ENCODE results near the gene PDLIM7. TPM values are rescaled to one million over a fixed set of nuclear protein-coding genes. Genes with fewer than 3 reads are reported as not detected.

Gene PDLIM7
- polyA plus RNA-seq, 4 donors = 73.6 to 157 (median 121) TPM

DNA sequence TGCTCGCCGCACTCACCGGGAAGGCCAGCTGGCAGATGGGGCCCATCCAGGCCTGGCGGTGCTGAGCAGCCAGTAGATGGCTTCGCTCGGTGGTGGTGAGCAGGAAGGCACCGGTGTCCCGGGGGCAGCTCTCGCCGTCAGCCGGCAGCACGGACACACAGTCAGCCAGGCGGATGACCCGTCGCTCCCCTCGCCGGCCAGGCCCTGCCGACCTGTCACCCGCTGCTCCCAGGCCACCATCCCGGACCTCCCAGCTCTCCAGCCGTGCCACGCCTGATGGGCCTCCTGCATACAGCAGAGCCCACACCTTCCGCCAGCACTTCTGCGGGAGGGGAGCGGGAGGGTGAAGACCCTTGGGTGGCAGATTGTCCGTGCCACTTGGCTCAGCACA, 10.8 kb upstream of the PDLIM7 start:
- no peak for DNase-seq (ENCODE audit: low read depth in 4 of 4, low spot score in 3 of 4)

DNA sequence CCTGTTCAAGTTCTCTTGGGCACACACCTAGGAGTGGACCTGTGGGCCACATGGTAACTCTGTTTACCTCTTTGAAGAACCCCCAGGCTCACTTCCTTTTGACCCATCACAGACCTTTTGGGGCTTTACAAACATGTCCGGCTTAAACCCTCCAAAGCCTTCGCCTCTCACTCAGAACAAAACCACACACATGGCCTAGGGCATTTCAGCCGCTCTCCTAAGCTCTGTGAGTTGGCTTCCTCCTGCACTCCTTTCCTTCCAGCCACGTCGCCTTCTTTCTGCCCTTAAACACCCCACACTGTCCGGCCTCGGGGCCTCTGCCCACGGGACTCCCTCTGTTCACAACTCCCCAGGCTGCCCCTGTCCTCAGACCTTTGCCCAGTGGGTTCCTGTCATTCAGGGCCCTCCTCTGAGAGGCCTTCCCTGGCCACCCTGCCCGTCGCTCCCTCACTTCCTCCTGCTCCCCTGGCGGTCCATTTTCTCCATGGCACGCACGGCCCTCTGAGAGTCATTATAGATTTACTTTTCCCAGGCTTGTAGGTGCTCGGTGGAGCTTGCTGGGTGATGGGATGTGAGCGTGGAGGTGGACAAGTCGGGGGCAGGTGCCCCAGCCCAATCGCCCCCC, 10.3 kb upstream of the PDLIM7 start:
- no peak for DNase-seq (ENCODE audit: low read depth in 4 of 4, low spot score in 3 of 4)

DNA sequence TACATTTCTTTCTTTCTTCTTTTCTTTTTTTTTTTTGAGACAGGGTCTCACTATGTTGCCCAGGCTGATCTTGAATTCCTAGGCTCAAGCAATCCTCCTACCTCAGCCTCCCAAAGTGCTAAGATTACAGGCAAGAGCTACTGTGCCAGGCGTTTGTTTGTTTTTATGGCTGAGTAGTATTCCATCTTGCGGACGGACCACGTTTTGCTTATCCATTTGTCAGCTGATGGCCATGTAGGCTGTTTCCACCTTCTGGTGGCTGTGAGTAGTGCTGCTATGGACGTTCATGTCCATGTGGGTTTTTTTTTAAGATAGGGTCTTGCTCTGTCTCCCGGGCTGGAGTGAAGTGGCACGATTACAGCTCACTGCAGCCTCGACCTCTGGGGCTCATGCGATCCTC, 9.8 kb upstream of the PDLIM7 start:
- DNase-seq (ENCODE audit: low read depth in 4 of 4, low spot score in 3 of 4) = no peak

DNA sequence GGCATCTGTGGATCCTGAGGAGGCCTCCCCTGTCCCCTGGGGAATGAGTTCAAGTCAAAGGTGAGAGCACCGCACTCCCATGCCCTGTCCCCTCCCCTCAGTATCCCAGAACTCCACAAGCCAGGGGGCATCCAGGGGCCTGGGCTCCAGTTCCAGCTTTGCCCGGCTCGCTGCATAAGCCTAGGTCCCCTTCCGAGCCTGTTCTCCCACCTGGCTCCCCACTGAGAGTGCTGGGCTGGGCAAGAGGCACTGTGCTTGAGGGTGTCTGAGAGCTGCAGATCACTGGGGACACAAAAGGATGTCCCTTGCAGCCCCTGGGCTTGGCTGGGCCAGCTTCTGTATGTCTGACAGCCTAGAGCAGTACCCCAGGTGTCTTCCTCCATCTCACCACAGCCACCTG, 7.7 kb upstream of the PDLIM7 start:
- DNase-seq (ENCODE audit: low read depth in 4 of 4, low spot score in 3 of 4) = no peak

DNA sequence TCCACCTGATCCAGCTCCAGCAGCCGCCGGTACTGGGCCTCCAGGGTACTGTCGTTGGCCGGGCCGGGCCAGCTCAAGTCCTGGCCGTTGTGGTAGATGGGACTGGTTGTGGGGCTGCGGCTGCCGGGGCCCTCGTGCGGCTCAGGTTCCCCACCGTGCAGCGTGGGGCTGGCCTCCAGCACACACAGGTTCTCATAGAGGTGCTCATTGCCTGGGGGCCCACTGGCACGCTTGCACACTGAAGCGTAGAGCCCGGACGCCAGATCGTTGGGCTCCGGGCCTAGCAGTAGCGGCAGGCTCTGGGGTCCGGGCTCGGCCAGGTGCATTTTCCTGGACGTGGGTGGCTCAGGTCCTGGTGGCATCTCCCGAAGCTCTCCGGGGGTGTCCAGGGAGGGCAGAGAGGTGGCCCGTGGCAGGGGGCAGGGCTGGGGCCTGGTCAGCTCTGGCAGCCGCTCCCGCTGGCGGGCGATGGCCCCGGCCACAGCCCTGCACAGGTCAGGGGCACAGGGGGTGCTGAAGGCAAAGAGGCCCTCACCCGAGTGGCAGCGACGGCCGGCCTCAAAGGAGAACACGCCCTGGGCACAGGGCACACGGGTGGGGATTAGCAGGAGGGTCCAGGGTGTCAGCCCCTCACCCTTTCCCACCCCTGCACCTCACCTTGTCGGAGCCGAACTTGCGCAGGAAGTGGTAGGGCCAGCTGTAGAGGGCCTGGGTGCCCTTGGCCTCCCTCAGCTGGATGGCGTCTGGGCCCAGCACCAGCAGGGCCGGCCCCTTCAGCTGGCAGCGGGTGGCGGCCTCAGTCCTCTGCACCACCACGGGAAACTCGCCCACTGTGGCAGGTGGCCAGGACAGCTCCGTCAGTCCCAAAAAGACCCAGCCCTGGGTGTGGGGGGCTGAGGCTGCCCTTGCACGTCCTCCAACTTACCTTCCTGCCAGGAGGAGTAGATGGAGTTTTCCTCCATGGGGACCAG, 7.0 kb upstream of the PDLIM7 start:
- DNase-seq (ENCODE audit: low read depth in 4 of 4, low spot score in 3 of 4) = no peak

DNA sequence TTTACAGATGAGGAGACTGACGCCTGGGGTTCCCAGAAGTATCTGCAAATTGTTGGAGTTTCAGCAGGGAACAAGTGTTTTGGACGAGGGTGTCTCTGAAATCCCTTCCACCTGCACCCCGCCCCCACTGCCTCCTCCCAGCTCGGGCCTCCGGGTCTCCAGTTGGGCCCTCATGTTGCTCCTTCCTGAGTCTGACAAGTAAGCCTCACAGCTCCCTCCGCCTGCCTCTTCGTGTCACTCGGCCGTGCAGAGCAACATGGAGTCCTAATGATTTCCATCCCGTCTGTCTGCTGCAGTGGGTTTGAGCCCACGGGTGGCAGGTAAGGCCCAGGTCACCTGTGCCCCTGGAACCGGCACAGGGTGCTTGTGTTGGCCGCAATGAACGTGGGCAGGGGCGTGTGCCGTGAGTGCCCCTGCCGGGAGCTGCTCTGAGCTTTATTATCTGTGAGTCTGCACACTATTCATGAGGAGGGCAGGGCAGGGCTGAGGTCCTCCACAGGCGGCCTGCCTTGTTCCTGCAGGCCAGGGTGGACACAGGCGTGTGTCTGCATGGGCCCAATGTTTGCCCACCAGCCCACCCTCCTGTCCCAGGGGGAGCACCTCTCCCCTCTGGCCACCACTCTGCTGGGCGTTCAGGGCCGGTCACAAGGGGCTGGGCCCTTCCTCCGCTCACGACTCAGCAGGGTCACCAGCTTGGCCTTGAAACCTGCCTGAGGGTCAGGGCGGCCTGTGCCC, 6.1 kb upstream of the PDLIM7 start:
- DNase-seq (ENCODE audit: low read depth in 4 of 4, low spot score in 3 of 4) = no peak

DNA sequence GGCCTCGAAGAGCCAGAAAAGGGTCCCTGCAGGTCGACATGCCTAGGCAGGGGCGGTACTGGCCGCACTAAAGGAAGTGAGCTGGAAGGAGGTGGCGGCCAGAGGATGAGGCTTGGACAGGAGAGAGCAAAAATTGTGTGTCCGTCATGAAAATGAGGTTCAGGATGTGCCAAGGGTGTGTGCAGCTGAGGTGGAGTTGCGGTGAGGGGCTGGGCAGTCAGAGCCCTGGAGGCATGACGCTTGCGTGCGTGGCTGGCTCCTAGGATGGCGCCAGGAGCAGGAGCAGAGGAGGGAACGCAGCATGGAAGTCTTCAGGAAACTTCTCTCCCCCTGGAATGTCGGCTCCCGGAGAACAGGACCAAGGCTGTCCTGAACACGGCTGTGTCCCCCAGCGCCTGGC, 5.5 kb upstream of the PDLIM7 start:
- no peak for DNase-seq (ENCODE audit: low read depth in 4 of 4, low spot score in 3 of 4)

DNA sequence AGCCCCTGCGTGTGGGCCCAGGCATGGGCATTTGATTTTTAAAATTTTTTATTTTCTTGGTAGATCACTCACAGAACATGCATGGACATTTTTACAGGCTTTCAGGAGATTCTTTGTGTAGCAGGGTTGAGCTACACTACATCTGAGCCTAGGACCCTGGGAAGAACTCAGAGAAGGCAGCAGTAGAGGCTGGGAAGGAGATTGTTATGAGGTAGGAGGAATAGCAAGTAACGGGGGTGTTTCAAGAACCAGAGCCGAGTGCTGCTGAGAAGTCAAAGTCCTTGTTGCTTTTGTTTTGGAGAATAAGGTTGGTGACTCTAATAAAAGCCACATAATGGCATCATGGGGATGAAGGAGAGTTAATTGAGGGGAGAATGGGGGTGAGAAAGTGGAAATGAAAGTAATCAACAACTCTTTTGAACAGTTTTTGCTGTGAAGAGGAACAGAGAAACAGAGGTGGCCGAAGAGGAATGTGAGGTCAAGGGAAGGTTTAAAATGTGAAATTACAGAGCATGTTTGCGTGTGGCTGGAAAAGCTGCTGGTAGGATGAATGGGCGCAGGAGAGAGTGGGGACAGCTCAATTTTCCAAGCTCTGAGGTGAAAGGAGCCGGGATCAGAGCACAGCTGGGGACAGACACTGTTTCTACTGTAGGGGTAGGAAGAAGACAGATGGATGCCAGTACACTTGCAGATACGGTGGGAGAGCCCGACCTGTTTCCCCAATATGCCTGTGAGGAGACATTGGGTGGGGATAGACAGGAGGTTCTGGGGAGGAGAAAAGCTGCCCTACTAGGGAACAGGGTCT, 4.7 kb upstream of the PDLIM7 start:
- no peak for DNase-seq (ENCODE audit: low read depth in 4 of 4, low spot score in 3 of 4)

DNA sequence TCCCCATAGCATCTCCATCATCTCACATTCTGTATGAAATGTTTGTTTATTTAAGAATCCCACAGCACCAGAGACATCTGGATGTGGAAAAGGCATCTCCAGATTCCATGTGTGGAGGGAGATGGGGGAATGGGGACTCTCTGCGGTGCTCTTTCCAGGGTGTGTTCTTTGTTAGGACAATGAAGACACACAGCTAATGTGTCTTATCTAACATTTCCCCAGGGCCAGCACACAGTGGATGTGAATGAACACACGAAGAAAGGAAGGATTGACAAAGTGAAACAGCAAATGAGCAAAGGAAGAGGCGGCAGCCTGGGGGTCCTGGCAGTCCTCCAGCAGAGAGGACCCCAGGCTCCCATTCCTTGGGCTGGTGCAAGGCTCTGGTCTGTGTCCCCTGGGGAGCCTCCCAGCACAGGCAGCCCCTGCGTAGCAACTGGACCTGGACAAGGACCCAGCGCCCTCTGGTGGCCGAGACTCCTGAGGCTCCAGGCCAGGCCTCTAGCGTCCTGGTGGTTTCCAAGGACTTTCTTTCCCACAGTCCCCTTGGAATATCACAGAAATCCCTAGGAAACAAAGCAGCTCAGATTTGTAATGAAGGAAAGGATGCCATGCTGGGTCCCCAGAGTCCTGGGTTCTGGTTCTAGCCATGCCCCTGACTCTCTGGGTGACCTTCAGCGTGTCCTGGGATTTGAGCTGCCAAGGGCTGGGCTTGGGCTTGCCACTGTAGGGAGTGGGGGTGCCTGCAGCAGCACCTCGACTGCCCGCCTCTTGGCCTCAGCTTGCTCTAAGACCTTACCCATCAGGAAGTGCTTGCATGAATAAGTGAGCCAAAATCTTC, 3.5 kb upstream of the PDLIM7 start:
- DNase-seq (ENCODE audit: low read depth in 4 of 4, low spot score in 3 of 4) = peak in 3 of 4 donors; percentile 66 to 81 (median 79)

DNA sequence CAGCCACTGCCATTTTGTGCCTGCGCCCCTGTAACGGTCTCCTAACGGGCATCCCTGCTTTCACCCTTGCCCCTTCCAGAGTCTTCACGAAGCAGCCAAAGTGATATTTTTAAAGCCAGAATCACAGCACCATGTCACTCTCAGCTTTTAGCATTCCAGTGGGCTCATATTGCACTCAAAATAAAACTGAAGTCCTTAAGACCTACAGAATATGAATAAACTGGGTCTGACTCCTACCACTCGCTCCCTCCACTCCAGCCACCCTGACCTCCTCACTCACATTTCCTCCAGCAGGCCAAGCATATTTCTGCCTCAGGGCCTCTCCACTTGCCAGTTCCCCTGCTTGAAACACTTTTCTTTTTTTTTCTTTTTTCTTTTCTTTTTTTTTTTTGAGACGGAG, 2.4 kb upstream of the PDLIM7 start:
- DNase-seq (ENCODE audit: low read depth in 4 of 4, low spot score in 3 of 4) = no peak

DNA sequence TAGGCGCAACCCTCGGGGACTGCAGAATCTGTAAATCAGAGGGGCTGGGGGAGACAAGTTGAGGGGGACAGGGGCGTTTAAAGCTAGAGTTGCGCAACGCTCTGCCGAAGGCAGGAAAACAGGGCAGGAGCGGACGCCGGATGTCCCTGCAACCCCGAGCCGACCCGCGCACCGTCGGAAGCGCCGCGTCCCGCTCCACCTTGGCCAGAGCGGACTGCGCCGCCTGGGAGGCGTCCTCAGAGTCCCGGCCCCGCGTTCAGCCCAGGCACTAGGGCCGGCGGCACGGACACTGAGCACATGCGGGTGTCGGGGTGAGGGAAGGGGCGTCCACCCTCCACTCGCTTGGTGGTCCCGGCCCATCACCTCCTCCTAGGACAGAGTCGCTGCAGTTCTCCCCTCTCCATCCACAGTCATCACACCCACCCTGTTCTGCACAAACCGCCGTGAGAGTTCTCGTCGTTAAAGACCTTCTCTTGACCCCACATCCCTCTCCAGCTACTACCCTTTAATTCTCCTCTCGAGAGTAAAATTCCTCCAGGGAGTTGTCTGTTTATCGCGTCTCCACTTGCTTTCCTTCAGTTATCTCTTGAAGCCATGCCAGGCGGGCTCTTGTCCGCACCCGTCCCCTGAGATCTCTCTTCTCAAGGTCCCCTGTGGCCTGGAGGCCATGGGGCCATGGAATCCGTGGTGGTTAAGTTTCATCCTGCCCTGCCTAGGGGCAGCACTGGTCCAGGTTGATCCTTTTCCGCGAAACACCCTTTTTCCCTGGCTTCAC, 796 bp upstream of the PDLIM7 start:
- no peak for DNase-seq (ENCODE audit: low read depth in 4 of 4, low spot score in 3 of 4)

DNA sequence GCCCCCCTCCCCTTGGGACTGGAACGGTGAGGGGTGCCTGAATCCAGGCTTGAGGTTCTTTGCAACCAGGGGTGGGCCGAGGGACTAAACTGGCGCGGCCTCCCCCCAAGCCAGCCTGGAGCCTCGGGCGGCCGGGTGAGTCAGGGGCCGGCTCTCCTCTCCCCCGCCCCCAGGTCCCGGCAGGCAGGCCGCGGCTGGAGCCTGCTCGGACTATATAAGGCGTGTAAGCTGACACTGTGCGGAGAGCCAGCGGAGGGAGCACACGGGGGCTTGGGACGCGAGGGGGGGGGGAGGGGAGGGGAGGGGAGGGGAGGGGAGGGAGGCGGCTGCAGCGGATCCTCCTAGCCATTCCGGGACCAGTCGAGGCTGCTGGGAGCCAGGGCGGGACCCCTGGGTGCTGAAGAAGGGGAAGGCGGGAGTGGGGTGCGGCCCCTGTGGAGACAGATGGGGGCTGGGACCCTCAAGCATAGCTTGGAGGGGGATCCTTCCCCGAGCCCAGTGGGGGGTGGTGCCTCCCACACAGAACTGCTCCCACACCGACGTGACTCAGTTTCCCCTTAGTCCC, 595 bp downstream of the PDLIM7 start:
- DNase-seq (ENCODE audit: low read depth in 4 of 4, low spot score in 3 of 4) = peak in 2 of 4 donors; percentile 78 to 81

DNA sequence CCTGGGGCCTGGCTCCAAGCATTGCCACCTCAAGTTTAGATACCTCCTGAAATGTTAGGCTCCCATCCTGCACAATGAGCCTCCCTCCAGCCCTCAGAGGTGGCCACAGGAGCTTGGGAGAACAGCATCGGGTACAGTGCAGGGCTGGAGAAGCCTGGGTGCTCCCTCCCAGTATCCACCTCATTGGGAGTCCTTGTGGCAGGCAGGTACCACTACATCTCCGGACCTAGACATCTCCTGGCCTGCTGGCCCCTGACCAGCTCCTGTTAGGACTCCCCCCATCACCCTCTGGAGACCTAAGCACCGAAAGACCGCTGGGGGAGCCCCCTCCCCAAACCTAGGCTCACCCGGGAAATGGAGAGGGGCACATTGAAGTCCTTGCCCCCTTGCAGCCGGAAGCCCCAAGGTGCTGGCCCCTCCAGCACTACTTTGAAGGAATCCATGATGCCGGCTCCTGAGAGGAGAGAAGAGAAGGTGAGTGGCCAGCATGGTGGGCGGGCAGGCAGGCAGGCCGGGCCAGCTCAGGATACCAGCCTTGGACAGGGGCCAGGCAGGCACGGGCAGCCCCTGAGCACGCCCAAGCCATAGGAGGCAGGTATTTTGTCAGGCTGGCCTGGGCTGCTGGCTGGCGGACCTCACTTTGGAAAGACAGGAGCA, 1.2 kb downstream of the PDLIM7 start:
- DNase-seq (ENCODE audit: low read depth in 4 of 4, low spot score in 3 of 4) = no peak

DNA sequence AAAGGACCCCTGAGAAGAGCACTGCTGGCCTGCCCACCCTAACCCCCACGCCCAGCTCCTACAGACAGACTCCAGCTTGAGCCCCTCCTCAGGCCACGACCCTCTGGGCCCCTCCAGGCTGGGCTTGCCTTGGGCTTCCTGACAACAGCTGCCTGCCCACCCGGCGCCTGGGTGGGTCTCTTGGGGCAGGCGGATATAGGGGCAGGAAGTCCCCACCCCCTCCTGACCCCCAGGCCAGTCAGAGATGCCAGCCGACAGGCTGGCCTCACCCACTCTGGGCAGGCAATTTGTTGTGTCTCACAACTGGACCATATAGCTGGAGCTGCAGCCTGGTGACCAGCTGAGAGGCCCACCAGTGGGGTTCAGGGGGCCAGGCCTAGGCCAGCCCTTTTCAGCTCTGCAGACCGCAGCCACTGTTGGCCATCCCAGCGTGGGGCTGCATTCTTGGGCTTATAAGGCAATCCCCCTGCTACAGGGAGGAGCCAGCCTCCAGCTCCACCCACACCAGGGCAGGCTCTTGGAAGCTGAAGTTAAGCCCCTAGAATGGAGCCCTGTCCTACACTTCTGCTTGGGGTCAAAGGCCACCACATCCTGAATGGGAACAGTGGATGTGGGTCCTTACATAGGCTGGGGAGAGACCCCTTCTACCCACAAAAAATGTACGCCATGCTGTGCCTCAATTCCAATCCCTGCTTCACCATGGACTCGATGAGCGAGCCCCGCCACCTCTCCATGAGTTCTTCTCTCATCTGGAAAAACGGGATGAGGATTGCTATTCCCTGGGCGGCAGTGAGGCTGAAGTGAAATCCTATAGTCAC, 2.0 kb downstream of the PDLIM7 start:
- DNase-seq (ENCODE audit: low read depth in 4 of 4, low spot score in 3 of 4) = no peak

DNA sequence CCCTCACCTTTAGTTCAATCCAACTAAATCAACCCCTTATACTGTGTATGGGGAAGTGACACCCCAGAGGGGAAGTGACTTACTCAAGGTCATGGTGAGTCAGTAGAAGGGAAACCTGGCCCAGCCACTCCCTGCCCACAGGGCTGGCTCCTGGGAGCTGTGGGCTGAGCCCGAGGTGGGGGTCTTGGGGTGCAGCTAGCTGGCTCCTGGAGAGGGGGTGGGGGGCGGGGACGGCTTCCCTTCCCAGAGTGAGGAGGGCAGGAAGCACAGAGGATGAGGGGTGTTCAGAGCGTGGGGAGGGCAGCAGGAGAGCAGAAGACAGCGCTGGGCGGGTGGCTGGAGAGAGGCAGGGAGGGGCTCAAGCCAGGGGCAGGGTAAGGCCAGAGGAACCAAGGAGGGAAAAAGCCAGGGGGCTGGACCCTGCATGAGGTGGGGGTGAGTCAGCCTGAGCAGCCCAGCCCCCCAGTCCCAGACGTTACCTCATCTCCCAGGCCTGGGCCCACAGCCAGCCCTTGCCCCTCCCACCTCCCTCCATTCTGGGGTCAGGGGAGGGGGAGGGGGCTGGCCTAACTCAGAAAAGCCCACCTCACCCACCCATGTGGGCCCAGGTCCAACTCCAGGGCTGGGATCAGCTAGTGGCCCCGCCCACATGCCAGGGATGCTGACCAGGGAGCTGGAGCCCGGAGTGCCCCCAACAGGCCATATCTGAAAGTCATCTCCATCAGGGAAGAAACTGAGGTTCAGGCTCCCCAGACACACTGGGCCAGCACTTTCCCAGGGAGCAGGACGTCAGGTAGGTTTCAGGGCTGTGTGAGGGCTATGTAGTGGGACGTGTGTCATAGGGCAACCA, 2.8 kb downstream of the PDLIM7 start:
- DNase-seq (ENCODE audit: low read depth in 4 of 4, low spot score in 3 of 4) = no peak

DNA sequence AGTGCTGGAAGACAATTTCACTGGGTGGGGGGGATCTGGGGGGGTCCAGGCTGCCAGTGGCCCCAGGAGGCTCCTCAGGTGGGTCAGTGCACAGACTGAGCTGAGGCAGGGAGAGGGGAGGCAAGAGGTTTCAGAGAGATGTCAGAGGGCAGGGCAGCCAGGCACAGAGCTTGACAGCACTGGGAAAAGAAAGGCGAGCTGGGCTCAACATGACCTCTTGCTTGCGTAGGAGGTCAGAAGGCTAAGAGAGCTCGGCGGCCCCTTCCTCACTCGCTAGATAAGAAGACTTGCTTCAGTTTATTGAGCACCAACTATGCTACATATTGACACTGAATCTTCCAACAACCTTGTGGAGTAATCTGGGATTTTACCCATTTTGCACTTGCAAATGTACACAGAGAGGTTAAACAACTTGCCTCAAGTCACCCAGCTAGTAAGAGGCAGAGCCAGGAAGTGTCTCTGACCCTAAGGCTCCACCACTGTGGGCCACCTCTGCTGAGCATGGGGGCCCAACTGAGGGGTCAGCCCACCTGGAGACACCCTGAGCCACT, 3.5 kb downstream of the PDLIM7 start:
- no peak for DNase-seq (ENCODE audit: low read depth in 4 of 4, low spot score in 3 of 4)

Measured in left renal pelvis (tissue), 4 donors.